Prostate gland (tissue), 2 donors: Measurements from ENCODE around the gene IRX4. TPM values are rescaled to one million over a fixed set of nuclear protein-coding genes. Genes with fewer than 3 reads are reported as not detected.

ENCODE experiments used
- DNase-seq: peaks from one replicate; pipeline ENCODE4 v3.0.0-alpha.2; 2019; ENCODE audit warnings: low spot score
- H3K27ac ChIP-seq, 2 donors: fragments of 200-600 bp; sonication (generic); 2 replicates each; pipeline ENCODE4 v1.5.1; 2017 to 2019
- H3K27me3 ChIP-seq: fragments of 200-600 bp; sonication (generic); replicated peaks from 2 replicates; pipeline ENCODE4 v1.5.1; 2019; ENCODE audit not compliant: insufficient read depth
- H3K36me3 ChIP-seq, 2 donors: fragments of 200-600 bp; sonication (generic); 1 replicate in 1 of 2; 2 replicates in 1 of 2; pipeline versions ENCODE4 v1.5.1 to v1.8.1; 2017 to 2019
- H3K4me1 ChIP-seq: fragments of 200-600 bp; sonication (generic); replicated peaks from 2 replicates; pipeline ENCODE4 v1.5.1; 2019
- H3K4me3 ChIP-seq, 2 donors: fragments of 200-600 bp; sonication (generic); 2 replicates each; pipeline ENCODE4 v1.5.1; 2017 to 2019
- H3K9me3 ChIP-seq: fragments of 200-600 bp; sonication (generic); 2 replicates; pipeline ENCODE4 v1.5.1; 2017
- CTCF ChIP-seq, 4 experiments: fragments of 200-600 bp in 2 of 4; fragments of 450-650 bp in 2 of 4; sonication (generic) in 2 of 4; IDR thresholded peaks; 1 replicate in 3 of 4; 2 replicates in 1 of 4; pipeline ENCODE4 v1.5.1; 2016 to 2019; ENCODE audit warnings: antibody characterized with exemption in 4 of 4, mild to moderate bottlenecking in 2 of 4, moderate library complexity in 2 of 4
- POLR2A ChIP-seq: fragments of 450-650 bp; IDR thresholded peaks from one replicate; pipeline ENCODE4 v1.6.1; 2016; ENCODE audit warnings: antibody characterized with exemption, mild to moderate bottlenecking
- POLR2AphosphoS5 ChIP-seq: sonication (generic); formaldehyde crosslinking; IDR thresholded peaks from one replicate; pipeline ENCODE4 v1.6.1; 2017; ENCODE audit warnings: antibody characterized with exemption
- WGBS: methylation state at CpG from one replicate; pipeline ENCODE4 v1.1.5; 2018; 5-methylcytosine and 5-hydroxymethylcytosine counted together
- intact Hi-C: fragments of 100-400 bp; cut with DNase I; formaldehyde crosslinking; loops from one replicate; pipeline ENCODE4 v1.14.2; 2022
- total RNA-seq, 2 donors: library from RNA; depleted of rRNA; stranded (reverse); fragments of >200 nt; gene quantifications; one replicate each; pipeline ENCODE4 v1.1.0, GENCODE V29; 2016

Gene IRX4
- total RNA-seq, 2 donors from 2014 or later: 1.8 to 30.0 TPM

GRCh38 chr5:1834022-1834551 is 48.6 kb downstream of the IRX4 start:
- Histone ChIP-seq H3K27me3 (no peaks in the 10 kb centered on the region), H3K4me3 (no peak overlapping the region), H3K4me1 (no peaks in the 10 kb centered on the region), H3K27ac (no peak overlapping the region), H3K36me3 (no peaks in the 10 kb centered on the region), H3K9me3 (no peaks in the 10 kb centered on the region)
- DNase-seq: no peak
- WGBS: 71% methylated on average over 22 of the region's 22 CpGs
- TF ChIP-seq CTCF (IDR thresholded peaks at IDR 0.05) (no peak), POLR2AphosphoS5 (no peak), POLR2A (no peak)
- intact Hi-C loops: no loop called here

GRCh38 chr5:1833264-1834021 is 49.3 kb downstream of the IRX4 start:
- 86% methylated on average over 16 of the region's 16 CpGs for WGBS
- no peaks in the 10 kb centered on the region for H3K9me3 ChIP-seq
- no peak overlapping the region for H3K4me3 ChIP-seq
- intact Hi-C loops: no loop called here
- H3K4me1 ChIP-seq: no peaks in the 10 kb centered on the region
- no peak overlapping the region for H3K27ac ChIP-seq
- no peak for DNase-seq
- no peaks in the 10 kb centered on the region for H3K27me3 ChIP-seq
- TF ChIP-seq CTCF (IDR thresholded peaks at IDR 0.05) (no peak), POLR2AphosphoS5 (no peak), POLR2A (no peak)
- no peaks in the 10 kb centered on the region for H3K36me3 ChIP-seq

- 75% methylated on average over 25 of the region's 28 CpGs for WGBS
- Histone ChIP-seq H3K27ac (no peak overlapping the region), H3K4me1 (no peaks in the 10 kb centered on the region), H3K4me3 (no peak overlapping the region), H3K9me3 (no peaks in the 10 kb centered on the region), H3K27me3 (no peaks in the 10 kb centered on the region), H3K36me3 (no peaks in the 10 kb centered on the region)
- intact Hi-C loops: no loop called here
- no peak for TF ChIP-seq POLR2A
- TF ChIP-seq CTCF (IDR thresholded peaks at IDR 0.05): no peak
- TF ChIP-seq POLR2AphosphoS5: no peak
- no peak for DNase-seq
Measured at GRCh38 chr5:1832511-1833250, 50.0 kb downstream of the IRX4 start.

GRCh38 chr5:1831677-1832313 is 50.9 kb downstream of the IRX4 start:
- Histone ChIP-seq H3K27ac (no peak overlapping the region), H3K4me1 (no peaks in the 10 kb centered on the region), H3K4me3 (no peak overlapping the region), H3K9me3 (no peaks in the 10 kb centered on the region), H3K36me3 (no peaks in the 10 kb centered on the region), H3K27me3 (no peaks in the 10 kb centered on the region)
- DNase-seq: no peak
- intact Hi-C loops: no loop called here
- 41% methylated on average over 14 of the region's 14 CpGs for WGBS
- TF ChIP-seq CTCF (IDR thresholded peaks at IDR 0.05): no peak
- TF ChIP-seq POLR2A: no peak
- TF ChIP-seq POLR2AphosphoS5: no peak
